Smooth muscle cell (in vitro differentiated cells): Measurements from ENCODE around the gene ANK3. TPM values are rescaled to one million over a fixed set of nuclear protein-coding genes. Genes with fewer than 3 reads are reported as not detected.

Experiments used
- DNase-seq: peaks from one replicate; lab custom pipeline; 2025; ENCODE audit not compliant: unreplicated experiment; lab: John Stamatoyannopoulos, UW
- H2AFZ ChIP-seq: fragments of 200-600 bp; sonication (generic); 2 replicates; pipeline ENCODE4 v1.6.0; 2016; ENCODE audit warnings: antibody characterized with exemption, low read depth, mild to moderate bottlenecking
- H3F3A ChIP-seq: fragments of 200-600 bp; sonication (generic); 2 replicates; pipeline ENCODE4 v1.6.0; 2017; ENCODE audit warnings: antibody characterized with exemption, low read depth
- H3K27ac ChIP-seq: fragments of 200-600 bp; sonication (generic); 2 replicates; pipeline ENCODE4 v1.5.1; 2016; ENCODE audit warnings: low read depth, mild to moderate bottlenecking
- H3K27me3 ChIP-seq: fragments of 200-600 bp; sonication (generic); 2 replicates; pipeline ENCODE4 v1.6.1; 2016; ENCODE audit warnings: low read depth, mild to moderate bottlenecking
- H3K36me3 ChIP-seq: fragments of 200-600 bp; sonication (generic); 2 replicates; pipeline ENCODE4 v1.5.1; 2016; ENCODE audit warnings: low read depth
- H3K4me1 ChIP-seq: fragments of 200-600 bp; sonication (generic); 2 replicates; pipeline ENCODE4 v1.5.1; 2016; ENCODE audit warnings: low read depth
- H3K4me2 ChIP-seq: fragments of 200-600 bp; sonication (generic); 2 replicates; pipeline ENCODE4 v1.6.0; 2016; ENCODE audit warnings: mild to moderate bottlenecking
- H3K4me3 ChIP-seq: fragments of 200-600 bp; sonication (generic); 2 replicates; pipeline ENCODE4 v1.5.1; 2016; ENCODE audit warnings: mild to moderate bottlenecking
- H3K79me2 ChIP-seq: fragments of 200-600 bp; sonication (generic); 2 replicates; pipeline ENCODE4 v1.6.0; 2016; ENCODE audit warnings: low read depth, mild to moderate bottlenecking
- H3K9ac ChIP-seq: fragments of 200-600 bp; sonication (generic); 2 replicates; pipeline ENCODE4 v1.6.0; 2016; ENCODE audit warnings: low read depth
- H3K9me3 ChIP-seq: fragments of 200-600 bp; sonication (generic); replicated peaks from 2 replicates; pipeline ENCODE4 v1.5.1; 2016; ENCODE audit warnings: low read depth
- H4K20me1 ChIP-seq: fragments of 200-600 bp; sonication (generic); 2 replicates; pipeline ENCODE4 v1.6.0; 2016; ENCODE audit warnings: low read depth
- CTCF ChIP-seq: fragments of 200-600 bp; sonication (generic); IDR thresholded peaks from 2 replicates; pipeline ENCODE4 v1.5.1; 2017; ENCODE audit warnings: borderline replicate concordance, mild to moderate bottlenecking, antibody characterized with exemption; ENCODE audit not compliant: insufficient read depth, poor library complexity, severe bottlenecking
- WGBS: methylation state at CpG from one replicate; pipeline ENCODE4 v1.1.7; 2016; ENCODE audit warnings: low lambda C conversion rate; 5-methylcytosine and 5-hydroxymethylcytosine counted together
- polyA plus RNA-seq: library from polyadenylated mRNA; unstranded; fragments of >200 nt; fragmentation: Nextera tagmentation; extraction: Ambion mirVana; gene quantifications from 2 replicates; pipeline ENCODE4 v1.2.1, GENCODE V29; 2016
- total RNA-seq: library from RNA; depleted of rRNA; stranded (reverse); fragments of >200 nt; gene quantifications from 2 replicates; pipeline ENCODE4 v1.2.3, GENCODE V29; 2014

ANK3 gene
- total and polyA plus RNA-seq, 2 experiments from 2014 or later: 28.2 to 85.5 TPM

GRCh38 chr10:60428387-60428737 lies 38.7 kb upstream of the ANK3 start:
- no peak for TF ChIP-seq CTCF
- WGBS: 17% methylated on average over 3 of the region's 3 CpGs
- Histone ChIP-seq H3K4me1 (peaks cover 28% of the 10 kb centered on the region), H3K9me3 (no peaks in the 10 kb centered on the region), H3K36me3 (no peaks in the 10 kb centered on the region), H4K20me1 (no peaks in the 10 kb centered on the region), H3K27me3 (no peaks in the 10 kb centered on the region), H3K79me2 (no peaks in the 10 kb centered on the region), H3F3A (peaks cover 9% of the 10 kb centered on the region), H3K27ac (peak overlapping the region; percentile 55), H2AFZ (peak overlapping the region; percentile 61), H3K4me2 (peak overlapping the region; percentile 65), H3K9ac (peak overlapping the region; percentile 16), H3K4me3 (no peak overlapping the region)
- no peak for DNase-seq

GRCh38 chr10:60427709-60428386 lies 38.2 kb upstream of the ANK3 start:
- Histone ChIP-seq H3K36me3 (no peaks in the 10 kb centered on the region), H2AFZ (peak overlapping the region; percentile 61), H3K27ac (peak overlapping the region; percentile 55), H3K4me2 (peak overlapping the region; percentile 65), H3K9ac (no peak overlapping the region), H3K27me3 (no peaks in the 10 kb centered on the region), H3F3A (peaks cover 9% of the 10 kb centered on the region), H3K4me3 (no peak overlapping the region), H3K9me3 (no peaks in the 10 kb centered on the region), H4K20me1 (no peaks in the 10 kb centered on the region), H3K79me2 (no peaks in the 10 kb centered on the region), H3K4me1 (peaks cover 28% of the 10 kb centered on the region)
- 49% methylated on average over 3 of the region's 3 CpGs for WGBS
- DNase-seq: no peak
- no peak for TF ChIP-seq CTCF

DNA sequence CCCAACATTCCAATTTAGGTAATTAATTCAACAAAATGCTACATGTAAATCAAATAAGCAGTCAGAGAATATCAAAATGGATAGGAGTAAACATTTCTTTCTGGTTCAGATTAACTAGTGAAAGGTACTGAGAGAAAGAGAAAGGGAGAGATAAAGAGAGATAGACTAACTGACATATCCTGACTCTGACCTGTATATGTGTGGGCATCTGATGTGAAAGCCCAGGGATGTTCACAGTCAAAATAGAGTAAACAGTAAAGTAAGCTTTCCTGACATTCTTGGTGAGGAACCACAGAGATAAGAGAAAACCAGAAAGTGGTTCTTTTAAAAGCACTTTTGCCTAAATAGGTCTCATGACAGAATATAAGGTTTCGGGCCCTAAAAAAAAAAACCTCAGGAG lies 37.5 kb upstream of the ANK3 start:
- H3K27me3 ChIP-seq: no peaks in the 10 kb centered on the region
- no peaks in the 10 kb centered on the region for H3K36me3 ChIP-seq
- H3K79me2 ChIP-seq: no peaks in the 10 kb centered on the region
- H3K4me2 ChIP-seq: peak overlapping the region; percentile 51
- H3K27ac ChIP-seq: peak overlapping the region; percentile 55
- no peak for DNase-seq
- no peaks in the 10 kb centered on the region for H4K20me1 ChIP-seq
- no peak overlapping the region for H2AFZ ChIP-seq
- H3K4me1 ChIP-seq: peaks cover 28% of the 10 kb centered on the region
- H3K9me3 ChIP-seq: no peaks in the 10 kb centered on the region
- TF ChIP-seq CTCF: no peak
- 65% methylated on average over 1 of the region's 1 CpG for WGBS
- H3F3A ChIP-seq: peaks cover 9% of the 10 kb centered on the region
- H3K4me3 ChIP-seq: no peak overlapping the region
- no peak overlapping the region for H3K9ac ChIP-seq

DNA sequence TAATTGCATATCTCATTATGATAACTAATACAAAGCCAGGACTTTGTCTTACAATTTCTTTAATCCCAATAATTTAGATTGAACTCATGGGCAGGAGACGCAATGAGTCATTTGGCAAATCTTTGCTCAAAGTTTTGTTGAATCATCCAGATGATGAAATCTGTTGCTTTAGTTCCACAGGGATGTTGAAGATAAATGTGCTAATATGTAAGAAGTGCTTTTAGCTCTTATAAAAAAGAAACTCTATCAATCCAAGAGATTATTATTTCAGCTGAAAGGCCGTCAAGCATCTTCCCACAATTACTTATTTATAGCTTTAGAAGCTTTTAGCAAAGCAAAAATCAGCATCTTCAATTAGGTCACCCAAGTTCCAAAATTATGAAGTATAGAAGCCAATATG lies 36.8 kb upstream of the ANK3 start:
- H3F3A ChIP-seq: peaks cover 9% of the 10 kb centered on the region
- peak overlapping the region; percentile 51 for H3K4me2 ChIP-seq
- H3K79me2 ChIP-seq: no peaks in the 10 kb centered on the region
- 28% methylated on average over 2 of the region's 2 CpGs for WGBS
- H2AFZ ChIP-seq: no peak overlapping the region
- TF ChIP-seq CTCF: no peak
- H3K27me3 ChIP-seq: no peaks in the 10 kb centered on the region
- H3K27ac ChIP-seq: peak overlapping the region; percentile 55
- H3K4me1 ChIP-seq: peaks cover 28% of the 10 kb centered on the region
- no peaks in the 10 kb centered on the region for H4K20me1 ChIP-seq
- DNase-seq: no peak
- no peaks in the 10 kb centered on the region for H3K9me3 ChIP-seq
- H3K4me3 ChIP-seq: no peak overlapping the region
- no peaks in the 10 kb centered on the region for H3K36me3 ChIP-seq
- H3K9ac ChIP-seq: no peak overlapping the region
